Thoracic aorta (tissue), 2 donors: ENCODE results near the gene MB21D2. TPM values are rescaled to one million over a fixed set of nuclear protein-coding genes. Genes with fewer than 3 reads are reported as not detected.

ENCODE experiments used
- ATAC-seq: fragments of 150-250 bp; one replicate; pipeline ENCODE4 v1.8.0; 2017; ENCODE audit warnings: low read depth; ENCODE audit not compliant: insufficient number of reproducible peaks, low FRiP score
- DNase-seq: peaks from one replicate; pipeline ENCODE4 v3.0.0-alpha.2; 2020; ENCODE audit warnings: low spot score
- H3K27ac ChIP-seq, 2 donors: fragments of 200-600 bp; sonication (generic); 1 replicate in 1 of 2; 2 replicates in 1 of 2; pipeline ENCODE4 v1.5.1; 2016; ENCODE audit warnings: mild to moderate bottlenecking in 2 of 2, moderate library complexity in 2 of 2
- H3K27me3 ChIP-seq: fragments of 200-600 bp; sonication (generic); replicated peaks from 2 replicates; pipeline ENCODE4 v1.6.0; 2016; ENCODE audit warnings: mild to moderate bottlenecking; ENCODE audit not compliant: insufficient read depth
- H3K36me3 ChIP-seq: fragments of 200-600 bp; sonication (generic); one replicate; pipeline ENCODE4 v1.5.1; 2016
- H3K4me1 ChIP-seq, 2 donors: fragments of 200-600 bp; sonication (generic); 1 replicate in 1 of 2; 2 replicates in 1 of 2; pipeline versions ENCODE4 v1.5.1 to v1.6.0; 2016; ENCODE audit warnings: low read depth in 2 of 2, mild to moderate bottlenecking in 1 of 2; ENCODE audit not compliant: control insufficient read depth in 1 of 2
- H3K4me3 ChIP-seq: fragments of 200-600 bp; sonication (generic); 2 replicates; pipeline ENCODE4 v1.5.1; 2016; ENCODE audit warnings: mild to moderate bottlenecking
- H3K9me3 ChIP-seq: fragments of 200-600 bp; sonication (generic); 2 replicates; pipeline ENCODE4 v1.5.1; 2016
- total RNA-seq, 2 donors: library from RNA; depleted of rRNA; stranded (reverse); fragments of >200 nt; gene quantifications; one replicate each; pipeline versions ENCODE4 v1.1.0 to v1.2.3, GENCODE V29; 2016
- TF ChIP-seq, protein P1 (sequence below): fragments of 200-600 bp; sonication (generic); IDR thresholded peaks from one replicate; pipeline ENCODE4 v1.5.1; 2019; ENCODE audit warnings: antibody characterized with exemption

The MB21D2 gene
- total RNA-seq, 2 donors from 2014 or later, result 4.9 to 6.4 TPM

- Histone ChIP-seq H3K27me3 (no peaks in the 10 kb centered on the region), H3K4me1 (no peaks in the 10 kb centered on the region), H3K36me3 (no peaks in the 10 kb centered on the region), H3K9me3 (no peaks in the 10 kb centered on the region), H3K4me3 (no peak overlapping the region), H3K27ac (no peak overlapping the region)
- TF ChIP-seq, protein P1, sequence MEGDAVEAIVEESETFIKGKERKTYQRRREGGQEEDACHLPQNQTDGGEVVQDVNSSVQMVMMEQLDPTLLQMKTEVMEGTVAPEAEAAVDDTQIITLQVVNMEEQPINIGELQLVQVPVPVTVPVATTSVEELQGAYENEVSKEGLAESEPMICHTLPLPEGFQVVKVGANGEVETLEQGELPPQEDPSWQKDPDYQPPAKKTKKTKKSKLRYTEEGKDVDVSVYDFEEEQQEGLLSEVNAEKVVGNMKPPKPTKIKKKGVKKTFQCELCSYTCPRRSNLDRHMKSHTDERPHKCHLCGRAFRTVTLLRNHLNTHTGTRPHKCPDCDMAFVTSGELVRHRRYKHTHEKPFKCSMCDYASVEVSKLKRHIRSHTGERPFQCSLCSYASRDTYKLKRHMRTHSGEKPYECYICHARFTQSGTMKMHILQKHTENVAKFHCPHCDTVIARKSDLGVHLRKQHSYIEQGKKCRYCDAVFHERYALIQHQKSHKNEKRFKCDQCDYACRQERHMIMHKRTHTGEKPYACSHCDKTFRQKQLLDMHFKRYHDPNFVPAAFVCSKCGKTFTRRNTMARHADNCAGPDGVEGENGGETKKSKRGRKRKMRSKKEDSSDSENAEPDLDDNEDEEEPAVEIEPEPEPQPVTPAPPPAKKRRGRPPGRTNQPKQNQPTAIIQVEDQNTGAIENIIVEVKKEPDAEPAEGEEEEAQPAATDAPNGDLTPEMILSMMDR, result no peak
- DNase-seq, result no peak
- ATAC-seq, result no peak
Measured at GRCh38 chr3:192904632-192905289, 12.9 kb downstream of the MB21D2 start.

GRCh38 chr3:192902549-192902948, 15.1 kb downstream of the MB21D2 start:
- no peak overlapping the region for H3K27ac ChIP-seq
- DNase-seq (no peak), ATAC-seq (no peak)
- TF ChIP-seq, protein P1, result no peak
- no peaks in the 10 kb centered on the region for H3K9me3 ChIP-seq
- no peaks in the 10 kb centered on the region for H3K27me3 ChIP-seq
- H3K4me1 ChIP-seq, result no peaks in the 10 kb centered on the region
- no peaks in the 10 kb centered on the region for H3K36me3 ChIP-seq
- H3K4me3 ChIP-seq, result no peak overlapping the region

- H3K4me1 ChIP-seq, result no peaks in the 10 kb centered on the region
- DNase-seq (no peak), ATAC-seq (no peak)
- no peak overlapping the region for H3K27ac ChIP-seq
- H3K9me3 ChIP-seq, result no peaks in the 10 kb centered on the region
- H3K4me3 ChIP-seq, result no peak overlapping the region
- H3K27me3 ChIP-seq, result no peaks in the 10 kb centered on the region
- no peaks in the 10 kb centered on the region for H3K36me3 ChIP-seq
- TF ChIP-seq, protein P1, result no peak
Measured at GRCh38 chr3:192901435-192901834, 16.2 kb downstream of the MB21D2 start.

- Histone ChIP-seq H3K36me3 (no peaks in the 10 kb centered on the region), H3K4me1 (no peaks in the 10 kb centered on the region), H3K27ac (no peak overlapping the region), H3K4me3 (no peak overlapping the region), H3K27me3 (no peaks in the 10 kb centered on the region), H3K9me3 (no peaks in the 10 kb centered on the region)
- no peak for ATAC-seq
- TF ChIP-seq, protein P1, result no peak
- DNase-seq, result no peak
Measured at GRCh38 chr3:192899540-192899982, 18.1 kb downstream of the MB21D2 start.

DNA sequence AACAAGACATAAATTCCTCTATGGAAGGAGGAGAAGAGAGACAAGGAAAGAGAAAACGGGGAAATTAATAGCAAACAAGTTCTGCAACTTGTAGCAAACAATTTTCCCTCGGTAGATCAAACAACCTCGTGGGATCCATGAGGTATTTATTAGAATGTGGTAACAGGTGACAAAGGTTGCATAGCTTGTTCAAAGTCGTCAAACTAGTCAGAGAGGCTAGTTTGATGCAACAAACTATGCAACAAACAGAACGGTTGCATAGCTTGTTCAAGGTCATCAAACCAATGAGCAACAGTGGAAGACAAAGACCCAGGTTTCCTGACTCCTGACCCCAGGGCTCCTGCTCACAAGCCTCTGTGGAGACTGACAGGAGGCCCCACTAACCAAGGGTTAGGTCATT, 20.7 kb downstream of the MB21D2 start:
- H3K27me3 ChIP-seq, result no peaks in the 10 kb centered on the region
- H3K27ac ChIP-seq, result no peak overlapping the region
- peaks cover 0 to 14% of the 10 kb centered on the region in 2 donors for H3K4me1 ChIP-seq
- TF ChIP-seq, protein P1, result no peak
- DNase-seq (no peak), ATAC-seq (no peak)
- no peak overlapping the region for H3K4me3 ChIP-seq
- no peaks in the 10 kb centered on the region for H3K9me3 ChIP-seq
- no peaks in the 10 kb centered on the region for H3K36me3 ChIP-seq
